BLaER1 treated with 17β-estradiol and CSF1 and Interleukin-3, amounts not matched to agents 10 nM and 100 nM (cell line): Measurements from ENCODE around the gene INPP4A.

Source experiments
- H3K27ac ChIP-seq, 11 experiments: shearing (Covaris generic); formaldehyde crosslinking; 2 replicates each; pipeline ENCODE4 v1.8.1; 2022
- H3K27me3 ChIP-seq, 11 experiments: shearing (Covaris generic); formaldehyde crosslinking; 2 replicates each; pipeline ENCODE4 v1.8.1; 2022
- H3K36me3 ChIP-seq, 11 experiments: shearing (Covaris generic); formaldehyde crosslinking; 2 replicates each; pipeline ENCODE4 v1.8.1; 2022
- H3K4me1 ChIP-seq, 10 experiments: shearing (Covaris generic); formaldehyde crosslinking; 2 replicates each; pipeline ENCODE4 v1.8.1; 2022
- H3K4me2 ChIP-seq, 11 experiments: shearing (Covaris generic); formaldehyde crosslinking; 2 replicates each; pipeline ENCODE4 v1.8.1; 2022
- H3K4me3 ChIP-seq, 10 experiments: shearing (Covaris generic); formaldehyde crosslinking; 2 replicates each; pipeline ENCODE4 v1.8.1; 2022
- H3K9ac ChIP-seq, 11 experiments: shearing (Covaris generic); formaldehyde crosslinking; 2 replicates each; pipeline ENCODE4 v1.8.1; 2022
- H3K9me3 ChIP-seq, 11 experiments: shearing (Covaris generic); formaldehyde crosslinking; replicated peaks in 1 of 11; 2 replicates each; pipeline ENCODE4 v1.8.1; 2022
- H4K20me1 ChIP-seq, 11 experiments: shearing (Covaris generic); formaldehyde crosslinking; 2 replicates each; pipeline ENCODE4 v1.8.1; 2022
- Cebpa-rat ChIP-seq, 11 experiments: shearing (Covaris generic); IDR thresholded peaks; 2 replicates each; pipeline ENCODE4 v1.8.1; 2022

The INPP4A gene

DNA sequence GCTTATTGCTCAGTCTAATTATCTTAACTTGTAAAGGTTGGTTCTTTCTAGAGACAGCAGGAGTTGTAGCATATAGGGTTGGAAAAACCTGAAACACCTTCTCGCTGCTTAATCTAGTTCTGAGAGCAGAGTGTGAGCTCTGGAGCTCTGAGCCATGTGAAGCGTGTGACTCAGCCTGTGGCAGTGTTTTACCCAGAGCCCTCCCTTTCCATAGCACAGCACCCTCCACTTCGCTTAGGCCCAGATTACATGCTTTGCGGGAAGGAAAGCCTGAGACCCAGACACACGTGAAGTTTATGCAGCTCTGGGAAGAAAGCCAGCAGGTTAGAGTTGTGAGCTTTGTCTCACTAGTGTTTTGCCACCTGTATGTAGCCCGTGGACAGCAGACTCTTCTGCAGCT lies 74.5 kb downstream of the INPP4A start:
- Histone ChIP-seq H3K4me2 (no peak overlapping the region), H3K27ac (no peak overlapping the region), H3K9ac (no peak overlapping the region), H3K27me3 (no peaks in the 10 kb centered on the region), H3K4me3 (no peak overlapping the region), H3K9me3 (no peaks in the 10 kb centered on the region), H3K4me1 (peaks cover 6 to 45% (median 11%) of the 10 kb centered on the region in 10 experiments; a peak in 16 of 20 replicates), H4K20me1 (peaks cover 0 to 35% (median 7%) of the 10 kb centered on the region in 11 experiments; a peak in 12 of 22 replicates), H3K36me3 (peaks cover 17 to 47% (median 24%) of the 10 kb centered on the region in 11 experiments; a peak in 19 of 22 replicates)
- no peak for TF ChIP-seq Cebpa-rat (IDR thresholded peaks at IDR 0.05)

DNA sequence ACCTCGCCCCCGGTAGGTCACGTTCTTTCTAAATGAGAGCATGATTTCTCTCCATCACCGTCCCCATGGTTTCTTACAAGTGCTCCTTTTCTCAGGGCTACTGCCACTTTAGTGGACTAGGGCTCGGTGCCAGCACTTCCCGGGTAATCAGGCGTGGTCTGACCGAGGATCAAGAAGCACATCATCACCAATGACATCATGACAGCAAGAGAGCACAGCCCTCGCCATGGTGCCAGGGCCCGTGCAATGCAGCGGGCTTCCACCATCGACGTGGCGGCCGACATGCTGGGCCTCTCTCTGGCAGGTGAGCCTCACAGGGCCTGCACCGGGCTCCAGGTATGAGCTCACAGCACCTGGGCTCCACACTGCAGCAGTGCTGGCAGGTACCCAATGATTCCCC lies 75.2 kb downstream of the INPP4A start:
- H3K4me1 ChIP-seq = peaks cover 2 to 38% (median 6%) of the 10 kb centered on the region in 10 experiments; a peak in 16 of 20 replicates
- 0 out of 22 replicates have a peak, but pooled peaks cover 0 to under 1% (median 0%) of the 10 kb centered on the region in 11 experiments for H3K9me3 ChIP-seq
- H3K9ac ChIP-seq = no peak overlapping the region
- H3K27ac ChIP-seq = no peak overlapping the region
- H3K36me3 ChIP-seq = peaks cover 17 to 51% (median 24%) of the 10 kb centered on the region in 11 experiments; a peak in 19 of 22 replicates
- H4K20me1 ChIP-seq = peaks cover 0 to 33% (median 7%) of the 10 kb centered on the region in 11 experiments; a peak in 12 of 22 replicates
- no peak overlapping the region for H3K4me2 ChIP-seq
- no peak overlapping the region for H3K4me3 ChIP-seq
- TF ChIP-seq Cebpa-rat (IDR thresholded peaks at IDR 0.05) = no peak
- no peaks in the 10 kb centered on the region for H3K27me3 ChIP-seq

DNA sequence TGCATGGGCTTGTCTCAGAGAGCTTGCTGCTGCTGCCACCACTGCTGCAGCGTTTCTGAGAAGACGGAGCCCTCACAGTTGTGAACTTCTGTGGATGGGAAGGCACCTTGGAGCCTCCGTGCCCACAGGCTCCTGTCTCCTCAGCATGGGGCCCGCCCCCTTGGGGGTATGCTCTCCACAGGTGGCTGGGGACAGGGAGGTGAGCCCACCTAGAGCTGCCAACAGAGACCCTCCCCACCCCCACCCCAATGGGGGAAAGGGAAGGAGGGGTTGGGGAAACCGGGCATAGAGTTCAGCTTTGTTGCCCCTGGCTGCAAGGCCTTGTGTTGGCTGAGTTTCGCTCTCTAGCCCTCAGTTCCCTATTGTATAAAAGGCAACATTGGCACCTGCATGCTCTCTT lies 76.1 kb downstream of the INPP4A start:
- H3K27ac ChIP-seq = no peak overlapping the region
- peaks cover 0 to 30% (median 7%) of the 10 kb centered on the region in 11 experiments; a peak in 11 of 22 replicates for H4K20me1 ChIP-seq
- H3K36me3 ChIP-seq = peaks cover 17 to 61% (median 29%) of the 10 kb centered on the region in 11 experiments; a peak in 19 of 22 replicates
- H3K27me3 ChIP-seq = no peaks in the 10 kb centered on the region
- H3K4me1 ChIP-seq = peaks cover 0 to 29% (median 0%) of the 10 kb centered on the region in 10 experiments; a peak in 6 of 20 replicates
- H3K9me3 ChIP-seq = peaks cover 0 to 5% (median 0%) of the 10 kb centered on the region in 11 experiments; a peak in 1 of 22 replicates
- no peak overlapping the region for H3K4me3 ChIP-seq
- no peak for TF ChIP-seq Cebpa-rat (IDR thresholded peaks at IDR 0.05)
- no peak overlapping the region for H3K9ac ChIP-seq
- H3K4me2 ChIP-seq = no peak overlapping the region

DNA sequence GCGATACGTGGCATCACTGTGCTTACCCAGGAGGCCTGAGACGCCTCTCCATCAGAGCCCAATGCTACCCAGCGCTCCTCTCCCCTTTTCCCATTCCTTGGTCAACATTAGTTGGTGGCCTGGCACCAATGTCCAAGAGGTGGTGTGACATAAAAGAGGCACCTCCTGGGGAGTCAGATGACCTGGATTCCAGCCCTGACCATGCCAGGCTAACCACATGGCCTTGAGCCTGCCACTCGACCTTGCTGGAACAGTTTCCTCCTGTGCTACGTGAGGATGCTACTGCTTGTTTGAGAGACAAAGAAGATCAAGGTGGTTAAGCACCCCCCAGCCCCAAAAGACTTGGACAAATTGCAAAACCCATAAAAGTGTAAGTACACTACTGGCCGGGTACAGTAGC lies 76.6 kb downstream of the INPP4A start:
- H3K4me1 ChIP-seq = peaks cover 0 to 27% (median 0%) of the 10 kb centered on the region in 10 experiments; a peak in 5 of 20 replicates
- H3K4me3 ChIP-seq = no peak overlapping the region
- no peak overlapping the region for H3K27ac ChIP-seq
- H3K9ac ChIP-seq = no peak overlapping the region
- H4K20me1 ChIP-seq = peaks cover 0 to 27% (median 7%) of the 10 kb centered on the region in 11 experiments; a peak in 11 of 22 replicates
- peaks cover 0 to 5% (median 0%) of the 10 kb centered on the region in 11 experiments; a peak in 1 of 22 replicates for H3K9me3 ChIP-seq
- H3K27me3 ChIP-seq = no peaks in the 10 kb centered on the region
- H3K4me2 ChIP-seq = no peak overlapping the region
- TF ChIP-seq Cebpa-rat (IDR thresholded peaks at IDR 0.05) = no peak
- H3K36me3 ChIP-seq = peaks cover 17 to 62% (median 29%) of the 10 kb centered on the region in 11 experiments; a peak in 19 of 22 replicates

DNA sequence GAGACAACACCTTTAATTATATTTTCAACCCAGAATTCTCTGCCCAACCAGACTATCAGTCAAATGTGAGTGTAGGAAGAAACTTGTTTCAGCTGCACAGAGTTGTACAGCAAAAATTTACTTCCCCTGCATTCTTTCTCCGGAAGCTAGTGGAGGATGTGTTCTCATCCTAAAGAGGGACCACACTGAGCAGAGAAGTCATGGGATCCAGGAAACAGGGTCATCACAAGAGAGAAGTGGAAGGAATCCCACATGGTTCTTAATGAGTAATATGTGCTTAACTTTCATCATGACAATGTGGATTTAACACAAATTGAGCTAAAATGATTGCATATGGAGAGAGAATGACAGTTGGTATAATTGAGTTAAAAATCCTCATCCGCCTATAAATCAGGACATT lies 78.2 kb downstream of the INPP4A start:
- peaks cover 0 to 21% (median 7%) of the 10 kb centered on the region in 11 experiments; a peak in 10 of 22 replicates for H4K20me1 ChIP-seq
- H3K4me2 ChIP-seq = peak overlapping the region in 2 of 11 experiments; percentile 11 to 12; a peak in 1 of 22 replicates
- H3K4me3 ChIP-seq = no peak overlapping the region
- no peak for TF ChIP-seq Cebpa-rat (IDR thresholded peaks at IDR 0.05)
- H3K27ac ChIP-seq = no peak overlapping the region
- no peak overlapping the region for H3K9ac ChIP-seq
- no peaks in the 10 kb centered on the region for H3K27me3 ChIP-seq
- peaks cover 0 to 13% (median 0%) of the 10 kb centered on the region in 10 experiments; a peak in 4 of 20 replicates for H3K4me1 ChIP-seq
- H3K36me3 ChIP-seq = peaks cover 20 to 78% (median 41%) of the 10 kb centered on the region in 11 experiments; a peak in 21 of 22 replicates
- peaks cover 13 to 20% (median 15%) of the 10 kb centered on the region in 11 experiments for H3K9me3 ChIP-seq

DNA sequence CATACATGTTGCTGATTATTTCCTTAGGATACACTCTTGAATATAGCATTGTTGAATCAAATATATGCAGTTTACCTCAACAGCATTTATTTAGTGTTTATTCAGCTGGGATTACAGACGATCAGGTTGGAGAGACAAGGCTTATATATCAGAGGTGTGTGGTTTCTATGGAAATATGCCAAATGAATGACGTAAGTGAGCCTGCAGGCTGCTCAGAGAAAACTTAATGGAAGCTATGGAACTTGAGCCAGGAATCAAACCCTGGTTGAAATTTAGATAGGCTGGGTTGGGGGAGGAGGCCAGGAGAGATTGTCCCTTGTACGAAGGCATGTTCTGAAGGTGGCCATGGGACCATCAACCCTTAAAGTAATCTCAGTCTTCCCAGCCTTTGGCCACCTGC lies 79.5 kb downstream of the INPP4A start:
- peaks cover 0 to 8% (median 0%) of the 10 kb centered on the region in 10 experiments; a peak in 4 of 20 replicates for H3K4me1 ChIP-seq
- no peaks in the 10 kb centered on the region for H3K27me3 ChIP-seq
- no peak for TF ChIP-seq Cebpa-rat (IDR thresholded peaks at IDR 0.05)
- H3K4me3 ChIP-seq = no peak overlapping the region
- H4K20me1 ChIP-seq = peaks cover 0 to 10% (median 0%) of the 10 kb centered on the region in 11 experiments; a peak in 3 of 22 replicates
- peaks cover 20 to 74% (median 40%) of the 10 kb centered on the region in 11 experiments; a peak in 21 of 22 replicates for H3K36me3 ChIP-seq
- H3K9ac ChIP-seq = no peak overlapping the region
- H3K27ac ChIP-seq = no peak overlapping the region
- no peak overlapping the region for H3K4me2 ChIP-seq
- H3K9me3 ChIP-seq = peaks cover 16 to 27% (median 22%) of the 10 kb centered on the region in 11 experiments

DNA sequence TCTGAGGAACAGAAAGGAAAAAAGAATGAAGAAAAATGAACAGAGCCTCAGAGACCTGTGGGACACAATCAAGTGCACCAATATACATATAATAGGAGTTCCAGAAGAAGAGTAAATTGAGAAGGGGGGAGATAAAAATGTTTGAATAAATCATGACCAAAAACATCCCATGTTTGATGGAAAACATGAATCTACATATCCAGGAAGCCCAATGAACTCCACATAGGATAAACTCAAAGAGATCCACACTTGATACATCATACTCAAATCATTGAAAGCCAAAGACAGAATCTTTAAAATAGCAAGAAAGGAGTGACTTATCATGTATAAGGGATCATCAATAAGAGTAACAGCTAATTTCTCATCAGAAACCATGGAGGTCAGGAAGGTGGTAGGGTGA lies 83.7 kb downstream of the INPP4A start:
- H3K27me3 ChIP-seq = no peaks in the 10 kb centered on the region
- H4K20me1 ChIP-seq = no peaks in the 10 kb centered on the region
- H3K4me3 ChIP-seq = no peak overlapping the region
- peaks cover 0 to 52% (median 22%) of the 10 kb centered on the region in 11 experiments; a peak in 17 of 22 replicates for H3K36me3 ChIP-seq
- H3K9me3 ChIP-seq = peaks cover 16 to 27% (median 22%) of the 10 kb centered on the region in 11 experiments
- no peak for TF ChIP-seq Cebpa-rat (IDR thresholded peaks at IDR 0.05)
- no peak overlapping the region for H3K4me2 ChIP-seq
- no peak overlapping the region for H3K9ac ChIP-seq
- H3K4me1 ChIP-seq = peaks cover 0 to 4% (median 0%) of the 10 kb centered on the region in 10 experiments; a peak in 1 of 20 replicates
- no peak overlapping the region for H3K27ac ChIP-seq

DNA sequence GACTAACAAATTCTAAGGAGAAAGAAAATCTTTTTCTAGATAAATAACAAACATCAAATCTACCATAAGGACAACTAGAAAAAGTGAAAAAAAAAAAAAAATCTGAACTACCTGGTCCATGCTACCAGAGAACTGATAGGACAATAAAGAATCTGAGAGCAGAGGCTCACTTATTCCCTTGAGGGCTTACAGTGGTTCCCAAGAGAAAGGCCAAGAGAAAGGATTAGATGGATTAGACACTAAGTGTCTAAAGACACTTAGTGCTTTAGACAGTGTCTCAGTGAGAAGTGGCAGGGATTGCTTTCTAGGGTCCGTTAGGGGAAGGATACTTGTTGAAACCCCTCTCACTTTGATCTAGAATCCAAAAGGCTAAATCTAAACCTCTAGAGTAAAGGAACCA lies 85.5 kb downstream of the INPP4A start:
- TF ChIP-seq Cebpa-rat (IDR thresholded peaks at IDR 0.05) = no peak

DNA sequence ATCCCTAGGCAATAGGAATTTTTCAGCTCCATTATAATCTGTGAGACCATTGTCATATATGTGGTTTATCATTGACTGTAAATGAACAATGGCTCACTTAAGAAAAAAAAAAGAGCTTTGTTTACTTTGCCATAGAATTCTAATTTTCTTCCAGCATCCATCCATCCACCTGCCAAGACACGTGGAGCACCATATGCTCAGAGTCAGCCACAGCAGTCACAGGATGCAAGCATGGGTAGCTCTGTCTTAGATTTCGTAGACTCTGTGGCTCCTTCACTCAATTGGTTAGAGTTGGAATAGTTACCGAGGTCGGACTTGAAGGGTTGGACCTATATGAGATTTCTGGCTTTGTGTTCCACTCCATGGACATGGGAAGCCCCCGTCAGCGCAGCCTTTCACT lies 88.1 kb downstream of the INPP4A start:
- Histone ChIP-seq H4K20me1 (no peaks in the 10 kb centered on the region), H3K27me3 (no peaks in the 10 kb centered on the region), H3K9me3 (peaks cover 2 to 10% (median 7%) of the 10 kb centered on the region in 11 experiments; a peak in 18 of 22 replicates), H3K27ac (no peak overlapping the region), H3K9ac (no peak overlapping the region), H3K4me3 (no peak overlapping the region), H3K4me2 (no peak overlapping the region), H3K4me1 (peaks cover 0 to 9% (median 0%) of the 10 kb centered on the region in 10 experiments; a peak in 7 of 20 replicates), H3K36me3 (peaks cover 3 to 55% (median 20%) of the 10 kb centered on the region in 11 experiments; a peak in 19 of 22 replicates)
- no peak for TF ChIP-seq Cebpa-rat (IDR thresholded peaks at IDR 0.05)

More for the DNA sequence above, 85.5 kb downstream of the INPP4A start:
- Histone ChIP-seq H3K27me3 (no peaks in the 10 kb centered on the region), H3K27ac (no peak overlapping the region), H3K9ac (no peak overlapping the region), H3K4me3 (no peak overlapping the region), H3K9me3 (peaks cover 16 to 24% (median 22%) of the 10 kb centered on the region in 11 experiments), H3K4me2 (no peak overlapping the region), H3K4me1 (peaks cover 0 to 4% (median 0%) of the 10 kb centered on the region in 10 experiments; a peak in 1 of 20 replicates), H3K36me3 (peaks cover 3 to 55% (median 23%) of the 10 kb centered on the region in 11 experiments; a peak in 16 of 22 replicates), H4K20me1 (no peaks in the 10 kb centered on the region)
